ENCODE results near the gene CDKAL1.

DNA sequence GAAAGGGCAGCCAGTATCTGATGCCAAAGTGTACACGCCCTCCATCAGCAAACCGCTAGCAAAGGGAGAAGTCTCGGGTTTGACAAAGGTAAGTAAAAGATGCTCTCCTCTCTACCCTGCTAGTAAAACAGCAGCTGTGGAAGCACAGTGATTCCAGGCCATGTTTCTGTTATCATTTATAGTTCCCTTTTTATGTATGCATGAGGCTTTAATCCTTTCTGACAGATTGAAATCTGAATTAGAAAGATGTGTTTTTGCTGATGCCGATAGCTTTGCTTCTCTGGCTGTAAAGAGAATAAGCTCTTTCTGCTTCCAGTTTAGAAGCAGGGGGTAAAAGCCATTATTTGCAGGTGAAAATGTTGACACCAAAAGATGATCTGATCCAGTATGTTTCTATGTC, 666.9 kb downstream of the CDKAL1 start:
- TF ChIP-seq, protein P1, sequence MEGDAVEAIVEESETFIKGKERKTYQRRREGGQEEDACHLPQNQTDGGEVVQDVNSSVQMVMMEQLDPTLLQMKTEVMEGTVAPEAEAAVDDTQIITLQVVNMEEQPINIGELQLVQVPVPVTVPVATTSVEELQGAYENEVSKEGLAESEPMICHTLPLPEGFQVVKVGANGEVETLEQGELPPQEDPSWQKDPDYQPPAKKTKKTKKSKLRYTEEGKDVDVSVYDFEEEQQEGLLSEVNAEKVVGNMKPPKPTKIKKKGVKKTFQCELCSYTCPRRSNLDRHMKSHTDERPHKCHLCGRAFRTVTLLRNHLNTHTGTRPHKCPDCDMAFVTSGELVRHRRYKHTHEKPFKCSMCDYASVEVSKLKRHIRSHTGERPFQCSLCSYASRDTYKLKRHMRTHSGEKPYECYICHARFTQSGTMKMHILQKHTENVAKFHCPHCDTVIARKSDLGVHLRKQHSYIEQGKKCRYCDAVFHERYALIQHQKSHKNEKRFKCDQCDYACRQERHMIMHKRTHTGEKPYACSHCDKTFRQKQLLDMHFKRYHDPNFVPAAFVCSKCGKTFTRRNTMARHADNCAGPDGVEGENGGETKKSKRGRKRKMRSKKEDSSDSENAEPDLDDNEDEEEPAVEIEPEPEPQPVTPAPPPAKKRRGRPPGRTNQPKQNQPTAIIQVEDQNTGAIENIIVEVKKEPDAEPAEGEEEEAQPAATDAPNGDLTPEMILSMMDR (IDR thresholded peaks at IDR 0.05) = no peak
- TF ChIP-seq, protein P2, sequence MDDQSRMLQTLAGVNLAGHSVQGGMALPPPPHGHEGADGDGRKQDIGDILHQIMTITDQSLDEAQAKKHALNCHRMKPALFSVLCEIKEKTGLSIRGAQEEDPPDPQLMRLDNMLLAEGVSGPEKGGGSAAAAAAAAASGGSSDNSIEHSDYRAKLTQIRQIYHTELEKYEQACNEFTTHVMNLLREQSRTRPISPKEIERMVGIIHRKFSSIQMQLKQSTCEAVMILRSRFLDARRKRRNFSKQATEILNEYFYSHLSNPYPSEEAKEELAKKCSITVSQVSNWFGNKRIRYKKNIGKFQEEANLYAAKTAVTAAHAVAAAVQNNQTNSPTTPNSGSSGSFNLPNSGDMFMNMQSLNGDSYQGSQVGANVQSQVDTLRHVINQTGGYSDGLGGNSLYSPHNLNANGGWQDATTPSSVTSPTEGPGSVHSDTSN (IDR thresholded peaks at IDR 0.05) = no peak
